NCI-H2227 treated with DMSO at 0.1 percent for 48 hours (cell line): ENCODE data around the gene SNX33.

Source experiments
- DNase-seq: peaks from one replicate; lab custom pipeline; 2025; lab: John Stamatoyannopoulos, UW

The SNX33 gene

GRCh38 chr15:75641603-75642002, 6.1 kb upstream of the SNX33 start:
- no peak for DNase-seq

GRCh38 chr15:75644376-75644775, 3.3 kb upstream of the SNX33 start:
- DNase-seq, result no peak

GRCh38 chr15:75646112-75646943, 1.4 kb upstream of the SNX33 start:
- DNase-seq, result no peak

DNA sequence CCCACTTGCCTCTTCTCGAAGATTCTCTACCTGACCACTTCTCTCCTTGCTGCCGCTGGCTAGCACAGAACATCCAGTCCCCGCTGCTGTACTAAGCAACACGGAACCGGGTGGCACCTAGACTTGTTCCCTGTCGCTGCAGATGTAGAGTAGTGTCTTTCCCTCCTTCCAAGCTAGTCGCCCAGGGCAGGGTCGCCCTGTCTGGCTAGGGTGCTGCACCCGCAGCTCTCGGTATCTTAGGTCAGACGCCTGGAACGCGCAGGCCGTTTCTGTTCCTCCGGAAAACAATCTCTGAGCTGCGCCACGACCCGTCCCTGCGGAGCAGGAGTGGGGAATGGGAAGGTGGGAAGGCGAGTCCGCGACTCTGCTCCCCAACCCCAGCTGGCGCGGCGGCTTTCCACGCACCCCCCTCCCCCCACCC, 758 bp upstream of the SNX33 start:
- DNase-seq, result no peak

DNA sequence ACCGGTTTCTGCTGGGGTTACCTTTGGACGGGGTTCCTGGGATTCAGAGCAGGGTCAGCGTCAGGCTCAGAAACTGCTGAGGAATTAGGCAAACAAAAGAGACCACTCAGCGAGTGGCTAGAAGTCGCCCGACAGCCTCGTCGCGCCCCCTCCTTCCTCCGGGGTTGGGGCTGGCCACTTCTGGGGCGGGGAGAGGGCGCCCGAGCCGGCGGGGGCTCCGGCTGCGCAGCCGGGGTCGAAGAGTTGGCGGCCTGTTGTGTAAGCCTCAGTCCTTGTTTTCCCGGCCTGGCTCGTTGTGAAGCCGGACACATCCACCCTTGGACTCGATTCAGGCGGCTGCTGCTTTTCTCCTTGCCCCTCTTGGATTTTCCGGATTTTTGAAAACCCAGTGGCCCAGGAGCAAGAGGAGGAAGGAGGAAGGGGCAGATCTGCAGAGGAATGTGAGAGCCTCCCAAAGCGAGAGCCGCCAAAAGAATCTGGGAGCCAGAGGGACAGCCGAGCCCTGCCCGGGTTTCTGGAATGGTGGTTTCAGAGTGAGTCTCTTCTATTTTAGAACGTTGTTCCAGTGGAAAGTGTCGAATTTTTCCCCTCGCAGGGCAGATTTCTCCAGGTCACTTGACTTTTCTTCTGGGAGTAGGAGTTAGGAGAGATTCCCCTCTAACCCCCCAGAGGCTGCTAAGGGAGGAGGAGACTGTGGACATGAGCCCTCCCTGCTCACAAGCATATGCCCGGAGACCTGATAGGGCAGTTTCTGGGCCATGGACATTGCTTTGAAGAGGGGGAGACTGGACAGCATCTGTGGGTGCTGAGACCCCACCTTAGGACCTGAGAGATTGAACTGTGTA, 666 bp downstream of the SNX33 start:
- DNase-seq, result no peak

- no peak for DNase-seq
Measured at GRCh38 chr15:75649045-75649761, 1.5 kb downstream of the SNX33 start.

DNA sequence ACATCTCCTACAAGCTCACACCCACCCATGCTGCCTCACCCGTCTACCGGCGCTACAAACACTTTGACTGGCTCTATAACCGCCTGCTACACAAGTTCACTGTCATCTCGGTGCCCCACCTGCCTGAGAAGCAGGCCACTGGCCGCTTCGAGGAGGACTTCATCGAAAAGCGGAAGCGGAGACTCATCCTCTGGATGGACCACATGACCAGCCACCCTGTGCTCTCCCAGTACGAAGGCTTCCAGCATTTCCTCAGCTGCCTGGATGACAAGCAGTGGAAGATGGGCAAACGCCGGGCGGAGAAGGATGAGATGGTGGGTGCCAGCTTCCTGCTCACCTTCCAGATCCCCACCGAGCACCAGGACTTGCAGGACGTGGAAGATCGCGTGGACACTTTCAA, 2.1 kb downstream of the SNX33 start:
- no peak for DNase-seq

DNA sequence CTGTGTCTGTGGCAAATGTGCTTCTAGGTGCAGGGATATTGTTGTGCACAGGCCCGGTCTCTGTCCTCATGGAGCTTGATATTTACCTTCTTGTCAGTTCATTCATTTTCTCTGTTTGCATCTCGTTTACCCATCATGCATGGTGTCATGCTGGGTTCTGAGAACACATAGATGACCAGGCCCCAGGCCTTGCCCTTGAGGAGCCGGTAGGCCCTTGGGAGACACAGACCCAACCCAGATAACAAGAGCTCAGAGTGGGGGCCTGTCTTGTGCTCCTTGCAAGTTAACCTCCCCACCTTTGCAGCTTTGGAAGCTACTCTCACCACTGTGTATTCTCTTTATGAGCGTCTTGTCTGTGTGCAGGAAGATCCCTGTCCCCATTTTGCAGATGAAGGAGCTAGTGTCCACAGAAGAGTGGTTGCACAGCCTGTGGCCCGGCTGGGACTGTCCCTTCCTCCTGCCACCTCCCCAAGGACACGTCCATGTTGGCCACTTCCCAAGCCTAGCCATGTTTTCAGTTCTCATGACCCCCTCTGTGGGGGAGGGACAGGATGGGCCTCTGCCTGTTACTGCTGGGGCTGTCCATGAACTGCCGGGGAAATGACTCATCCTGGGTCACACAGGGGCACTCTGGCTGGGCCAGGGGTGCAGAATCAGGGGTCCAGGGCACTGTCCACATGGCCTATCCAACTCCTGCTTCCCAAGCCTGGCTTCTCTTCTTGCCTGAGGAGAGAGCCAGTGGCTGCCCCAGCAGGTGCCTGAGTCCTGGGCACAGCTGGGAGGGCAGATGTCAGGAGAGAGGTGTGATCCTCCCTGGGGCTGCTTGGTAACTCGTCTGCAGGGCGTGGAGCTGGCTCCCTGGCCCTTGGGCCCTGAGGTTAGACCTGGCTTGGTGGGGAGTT, 3.4 kb downstream of the SNX33 start:
- no peak for DNase-seq

- DNase-seq, result no peak
Measured at GRCh38 chr15:75651810-75652543, 4.3 kb downstream of the SNX33 start.

DNA sequence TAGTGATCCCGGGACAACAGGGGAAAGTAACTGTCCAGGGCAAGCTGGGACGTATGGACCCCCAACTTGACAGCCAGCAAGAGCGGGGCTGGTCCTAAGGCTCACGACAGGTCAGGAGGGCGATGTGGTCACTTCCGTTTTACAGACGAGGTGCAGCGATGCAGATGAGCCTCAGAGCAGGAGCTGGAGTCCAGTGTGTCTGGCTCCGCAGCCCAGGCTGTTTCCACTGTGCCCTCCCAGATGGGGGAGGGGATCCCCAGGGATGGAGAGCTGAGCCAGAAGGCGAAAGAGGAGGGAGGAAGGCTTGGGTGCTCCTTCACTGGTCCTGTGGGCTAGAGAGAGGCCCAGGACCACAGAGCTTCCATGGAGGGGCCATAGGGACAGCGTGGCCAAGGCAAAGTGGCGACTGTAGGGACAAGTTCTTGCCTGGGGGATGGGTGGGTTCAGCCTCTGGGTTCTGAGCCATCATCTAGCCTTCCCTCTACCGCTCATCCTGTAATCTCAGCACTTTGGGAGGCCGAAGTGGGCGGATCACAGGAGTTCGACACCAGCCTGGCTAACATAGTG, 5.7 kb downstream of the SNX33 start:
- no peak for DNase-seq

DNA sequence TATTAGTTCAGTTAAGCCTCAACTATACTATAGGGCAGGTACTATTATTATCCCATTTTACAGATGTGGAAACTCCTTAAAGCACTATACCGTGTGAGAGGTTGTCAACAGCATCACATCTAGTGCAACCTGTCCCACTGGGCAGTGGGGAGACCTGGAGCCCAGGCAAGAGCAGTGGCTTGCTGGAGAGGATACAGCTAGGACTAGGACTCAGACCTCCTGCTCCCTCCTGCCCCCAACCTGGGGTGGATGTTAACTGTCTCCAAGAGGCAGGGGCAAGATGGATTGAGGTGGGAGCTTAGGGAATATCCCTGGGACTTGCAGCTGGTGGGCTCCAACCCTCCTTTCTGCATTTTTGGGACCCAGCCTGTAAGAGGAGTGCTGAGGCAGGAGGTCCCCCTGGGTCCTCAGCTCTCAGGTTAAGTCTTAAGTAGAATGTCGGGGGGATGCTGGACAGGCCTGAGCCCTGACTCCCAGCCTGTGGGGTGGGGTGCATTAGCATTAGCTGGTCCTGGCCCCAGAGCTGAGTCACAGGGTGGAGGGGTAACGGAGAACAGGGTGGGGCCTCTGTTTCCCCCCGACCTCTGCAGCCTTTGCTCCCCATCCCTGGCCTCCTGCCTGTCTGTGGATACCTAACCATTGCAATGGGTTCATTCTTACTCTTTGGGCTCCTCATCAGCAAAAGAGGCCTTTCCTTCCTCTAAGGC, 6.6 kb downstream of the SNX33 start:
- DNase-seq, result no peak

- no peak for DNase-seq
Measured at GRCh38 chr15:75655931-75656330, 8.2 kb downstream of the SNX33 start.

DNA sequence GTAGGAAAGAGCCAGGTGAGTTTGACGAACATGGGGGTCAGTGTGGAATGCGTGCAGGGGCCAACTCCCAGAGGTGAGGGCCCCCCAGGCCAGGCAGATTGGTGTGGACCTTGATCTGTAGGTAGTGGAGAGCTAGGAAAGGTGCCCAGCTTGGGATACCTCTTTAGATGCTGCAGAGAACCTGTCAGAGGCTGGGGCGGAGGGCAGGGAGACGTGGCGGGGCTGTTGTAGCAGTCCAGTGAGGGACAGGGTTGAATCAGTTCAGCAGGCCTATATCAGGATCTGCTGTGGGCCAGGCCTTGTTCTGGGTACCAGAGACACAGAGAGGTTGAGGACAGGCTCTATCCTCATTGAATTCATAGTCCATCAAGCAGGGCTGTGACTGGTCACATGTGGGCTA, 8.6 kb downstream of the SNX33 start:
- DNase-seq, result no peak

DNA sequence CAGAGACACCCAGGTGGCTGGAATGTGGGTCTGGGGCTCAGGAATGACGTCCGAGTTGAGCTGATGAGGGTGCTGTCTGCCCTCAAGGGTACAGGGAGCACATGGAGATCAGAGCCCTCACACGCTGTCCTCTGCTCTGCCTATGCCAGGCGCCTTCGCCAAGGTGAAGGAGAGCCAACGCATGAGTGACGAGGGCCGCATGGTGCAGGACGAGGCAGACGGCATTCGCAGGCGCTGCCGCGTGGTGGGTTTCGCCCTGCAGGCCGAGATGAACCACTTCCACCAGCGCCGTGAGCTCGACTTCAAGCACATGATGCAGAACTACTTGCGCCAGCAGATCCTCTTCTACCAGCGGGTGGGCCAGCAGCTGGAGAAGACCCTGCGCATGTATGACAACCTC, 9.1 kb downstream of the SNX33 start:
- no peak for DNase-seq

- no peak for DNase-seq
Measured at GRCh38 chr15:75659141-75659771, 11.5 kb downstream of the SNX33 start.

DNA sequence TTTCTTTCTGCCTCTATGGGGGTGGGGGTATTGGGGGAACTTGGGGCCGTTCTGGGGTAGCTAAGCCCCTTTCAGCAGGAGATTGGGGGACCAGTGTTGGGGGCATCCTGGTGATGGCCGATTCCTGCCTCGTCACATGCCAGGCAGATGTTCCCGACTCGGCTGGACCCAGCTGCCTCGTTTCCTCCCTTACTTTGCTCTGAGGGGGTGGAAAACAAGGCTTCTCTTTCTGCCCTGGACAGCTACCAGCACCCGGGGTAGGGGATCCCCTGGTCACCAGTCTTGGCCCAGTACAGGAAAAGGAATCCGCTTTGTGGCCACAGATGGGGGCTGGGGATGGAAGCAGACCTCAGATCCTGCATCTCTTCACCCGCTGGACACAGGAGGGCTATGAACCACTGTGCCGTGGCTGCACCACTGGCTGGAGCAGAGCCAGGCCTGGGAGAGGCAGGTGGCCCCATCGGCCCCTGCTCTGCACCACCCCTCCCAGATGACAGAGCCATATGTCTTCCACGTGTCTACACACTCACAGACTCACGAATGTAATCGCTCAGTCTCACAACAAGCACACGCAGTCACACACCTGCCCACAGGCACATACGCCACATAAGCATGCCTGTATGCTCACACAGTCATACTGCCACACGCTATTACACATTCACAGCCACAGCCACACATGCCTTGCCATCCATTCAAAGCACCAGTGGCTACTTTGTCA, 12.4 kb downstream of the SNX33 start:
- no peak for DNase-seq

DNA sequence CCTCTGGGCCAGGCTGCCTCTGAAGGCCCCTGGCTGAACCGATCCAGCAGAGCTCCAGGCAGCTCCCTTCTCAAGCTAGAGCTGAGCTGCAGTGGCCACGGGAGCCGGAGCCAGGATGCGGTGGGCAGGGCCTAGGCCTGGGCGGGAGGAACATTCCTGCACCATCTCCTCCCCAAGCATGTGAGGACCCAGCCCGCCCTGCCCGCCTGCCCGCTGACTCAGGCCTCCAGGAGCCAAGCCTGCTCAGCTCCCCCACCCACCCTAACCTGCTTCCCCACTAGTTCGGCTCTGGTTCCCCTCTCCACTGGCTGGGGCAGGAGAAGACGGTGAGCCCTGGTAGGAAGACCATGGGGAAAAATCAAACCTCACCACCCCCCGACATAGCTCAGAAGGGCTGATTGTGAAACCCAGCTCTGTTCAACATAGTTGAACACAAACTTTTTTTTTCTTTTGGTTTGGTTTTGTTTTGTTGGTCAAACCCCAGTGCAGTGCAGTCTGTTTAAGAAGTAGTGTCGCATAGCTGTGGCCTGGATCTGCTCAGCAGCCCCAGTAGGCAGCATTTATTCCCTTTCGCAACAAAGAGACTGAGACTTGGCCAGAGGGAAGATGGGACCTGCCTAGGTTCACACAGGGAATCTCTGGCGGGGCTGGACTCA, 13.5 kb downstream of the SNX33 start:
- DNase-seq, result no peak

DNA sequence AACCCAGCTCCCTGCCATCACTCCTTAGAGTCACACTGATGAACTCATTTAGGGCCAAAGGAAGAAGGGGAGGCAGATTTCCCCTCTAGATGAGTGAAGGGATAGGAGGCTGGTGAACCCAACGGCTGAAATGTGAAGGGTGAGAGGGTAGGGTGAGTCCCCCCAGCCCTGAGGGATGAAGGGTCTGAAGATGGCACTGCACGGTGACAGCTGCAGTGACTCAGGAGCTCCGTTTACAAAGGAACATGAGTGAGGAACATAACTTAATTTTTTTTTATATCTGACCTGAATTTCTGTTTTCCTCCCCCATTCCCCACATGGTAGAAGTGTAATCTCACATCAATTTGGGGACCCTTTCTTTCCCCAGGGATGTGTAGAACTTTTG, 14.0 kb downstream of the SNX33 start:
- DNase-seq, result no peak
